ENCODE measurements around the gene PRMT1.
A peak's percentile ranks its signal among the peaks of the same experiment; 100 is the strongest.

PRMT1 gene

DNA sequence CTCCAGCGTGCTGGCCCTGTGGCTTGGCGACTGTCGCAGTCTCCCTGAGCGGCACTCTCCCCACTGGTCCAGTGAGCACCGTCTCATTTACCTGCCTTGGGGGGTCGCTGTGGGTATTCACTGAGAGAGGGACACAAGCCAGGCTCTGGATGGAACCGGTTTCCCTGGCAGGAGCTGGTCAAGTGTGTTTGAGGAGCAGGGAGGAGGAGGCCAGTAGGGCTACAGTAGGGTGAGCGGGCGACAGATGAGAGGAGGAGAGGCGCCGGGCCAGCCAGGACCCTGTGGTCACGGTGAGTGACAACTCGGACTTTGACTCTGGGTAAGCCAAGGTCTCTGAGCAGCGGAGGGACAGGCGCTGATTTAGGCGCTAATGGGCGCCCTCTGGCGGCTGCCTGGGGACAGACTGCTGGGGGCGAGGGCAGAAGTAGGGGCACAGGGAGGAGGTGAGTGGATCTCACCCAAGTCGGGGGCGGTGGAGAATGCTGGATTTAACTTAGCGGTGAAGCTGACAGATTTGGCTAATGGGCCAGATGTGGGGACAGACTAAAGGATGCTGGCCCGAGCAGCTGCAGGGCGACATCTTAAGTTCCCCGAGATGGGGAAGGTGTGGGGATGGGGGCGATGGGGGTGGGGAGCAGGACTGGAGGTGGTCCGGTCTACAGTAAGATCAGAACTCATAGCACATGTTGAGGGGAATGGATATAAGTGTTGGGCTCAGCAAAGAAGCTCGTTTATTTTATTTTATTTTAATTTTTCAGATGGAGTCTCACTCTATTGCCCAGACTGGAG lies 4.7 kb upstream of the PRMT1 start:
- DNase-seq, result peak; percentile 72 to 78

DNA sequence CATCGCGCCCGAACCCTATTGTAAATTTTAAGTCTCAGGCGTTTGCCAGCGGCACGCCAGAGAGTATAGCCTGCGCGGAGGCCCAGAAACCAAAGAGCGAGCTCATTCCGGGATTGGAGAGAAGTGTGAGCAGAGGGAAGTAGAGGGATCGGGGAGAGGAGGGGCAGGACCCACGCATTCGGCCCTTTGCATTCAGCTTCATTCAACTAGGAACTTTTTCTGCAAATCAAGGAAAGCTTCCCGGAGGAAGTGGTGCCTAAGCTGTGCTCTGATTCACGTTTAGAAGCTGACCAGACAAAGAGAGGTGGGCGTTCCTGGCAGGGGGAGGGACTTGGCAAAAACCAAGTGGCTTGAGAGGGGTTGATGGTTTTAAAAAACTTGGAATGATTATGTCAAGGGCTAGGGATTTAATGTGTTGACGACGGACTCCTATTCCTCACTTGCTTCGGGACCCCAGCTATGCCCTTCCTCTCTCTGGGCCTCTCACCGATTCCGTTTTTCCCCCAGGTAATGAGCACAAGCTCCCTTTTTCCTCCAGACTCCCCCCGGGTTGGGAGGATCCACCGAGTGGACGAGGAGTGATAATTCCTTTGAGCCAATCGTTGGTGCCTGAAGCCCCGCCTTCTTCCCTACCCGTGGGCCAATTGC lies 811 bp upstream of the PRMT1 start:
- no peak for DNase-seq

- peak; percentile 98 for DNase-seq
Measured at GRCh38 chr19:49676784-49677230, 264 bp upstream of the PRMT1 start.

DNA sequence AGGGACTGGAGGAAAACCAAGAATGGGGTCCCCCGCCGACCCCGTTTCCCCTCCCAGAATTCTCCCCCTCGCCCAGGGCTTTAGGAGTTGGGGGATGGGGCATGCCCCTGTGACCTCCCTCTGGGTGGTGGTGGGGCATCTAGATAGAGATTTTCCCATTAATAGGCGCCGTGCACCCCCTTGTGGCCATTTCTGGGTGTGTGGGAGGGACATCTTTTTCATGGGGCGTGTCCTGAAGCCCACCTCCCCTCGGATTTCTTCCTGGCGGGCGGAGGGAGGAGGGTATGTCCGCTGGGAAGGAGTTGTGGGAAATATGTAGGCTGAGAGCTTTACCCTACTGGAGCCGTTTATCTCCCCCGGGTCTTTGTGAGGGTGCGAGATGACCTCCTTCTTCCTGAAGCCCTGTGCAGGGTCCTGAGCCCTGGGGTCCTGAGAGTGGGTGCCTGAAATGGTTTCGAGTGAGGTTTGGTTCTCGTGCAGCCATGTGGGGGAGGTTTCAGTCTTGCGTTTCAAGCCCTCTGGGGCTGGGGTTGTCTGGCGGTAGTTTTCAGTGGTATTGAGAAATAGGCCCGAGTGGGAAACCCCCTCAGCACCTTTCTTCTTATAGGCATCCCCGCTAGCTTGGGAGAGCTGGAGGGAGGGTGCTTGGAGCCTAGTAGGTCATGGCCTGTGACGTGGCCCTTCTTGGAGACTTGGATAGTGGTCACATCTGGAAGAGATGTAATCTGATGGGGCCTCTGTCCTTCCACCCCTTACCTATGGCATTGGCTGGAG lies 1.0 kb downstream of the PRMT1 start:
- DNase-seq, result peak; percentile 76 to 84

DNA sequence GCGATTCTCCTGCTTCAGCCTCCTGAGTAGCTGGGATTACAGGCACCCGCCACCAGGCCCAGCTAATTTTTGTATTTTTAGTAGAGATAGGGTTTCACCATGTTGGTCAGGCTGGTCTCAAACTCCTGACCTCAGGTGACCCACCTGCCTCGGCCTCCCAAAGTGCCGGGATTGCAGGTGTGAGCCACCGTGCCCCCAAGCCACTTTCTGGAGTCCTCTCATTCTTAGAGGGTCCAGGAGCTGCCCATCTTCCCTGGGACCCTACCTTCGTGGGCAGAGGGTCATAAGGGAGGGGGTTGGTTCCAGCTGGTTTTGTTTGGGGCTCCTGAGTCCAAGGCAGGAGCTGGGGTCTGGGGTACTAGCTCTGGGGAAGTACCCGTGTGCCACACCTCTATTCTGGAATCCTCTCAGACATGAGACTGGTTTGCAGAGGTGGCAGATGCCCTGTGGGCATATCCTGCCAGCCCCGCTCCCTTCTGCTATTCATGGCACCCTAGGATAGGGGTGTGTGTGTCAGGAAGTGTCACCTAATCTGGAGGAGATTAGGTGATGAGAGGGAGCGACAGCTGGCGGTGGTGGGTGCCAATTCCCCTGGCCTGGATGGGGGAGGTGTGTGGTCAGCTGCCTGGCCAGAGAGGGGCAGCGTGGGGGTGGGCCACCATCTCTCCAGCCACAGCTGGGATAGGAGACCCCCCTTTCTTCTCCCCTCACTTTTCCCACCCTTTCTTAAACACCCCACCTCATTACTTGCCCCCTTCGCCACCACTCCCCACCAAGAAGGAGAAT lies 2.1 kb downstream of the PRMT1 start:
- no peak for DNase-seq

GRCh38 chr19:49679771-49680413 lies 2.8 kb downstream of the PRMT1 start:
- DNase-seq, result no peak

DNA sequence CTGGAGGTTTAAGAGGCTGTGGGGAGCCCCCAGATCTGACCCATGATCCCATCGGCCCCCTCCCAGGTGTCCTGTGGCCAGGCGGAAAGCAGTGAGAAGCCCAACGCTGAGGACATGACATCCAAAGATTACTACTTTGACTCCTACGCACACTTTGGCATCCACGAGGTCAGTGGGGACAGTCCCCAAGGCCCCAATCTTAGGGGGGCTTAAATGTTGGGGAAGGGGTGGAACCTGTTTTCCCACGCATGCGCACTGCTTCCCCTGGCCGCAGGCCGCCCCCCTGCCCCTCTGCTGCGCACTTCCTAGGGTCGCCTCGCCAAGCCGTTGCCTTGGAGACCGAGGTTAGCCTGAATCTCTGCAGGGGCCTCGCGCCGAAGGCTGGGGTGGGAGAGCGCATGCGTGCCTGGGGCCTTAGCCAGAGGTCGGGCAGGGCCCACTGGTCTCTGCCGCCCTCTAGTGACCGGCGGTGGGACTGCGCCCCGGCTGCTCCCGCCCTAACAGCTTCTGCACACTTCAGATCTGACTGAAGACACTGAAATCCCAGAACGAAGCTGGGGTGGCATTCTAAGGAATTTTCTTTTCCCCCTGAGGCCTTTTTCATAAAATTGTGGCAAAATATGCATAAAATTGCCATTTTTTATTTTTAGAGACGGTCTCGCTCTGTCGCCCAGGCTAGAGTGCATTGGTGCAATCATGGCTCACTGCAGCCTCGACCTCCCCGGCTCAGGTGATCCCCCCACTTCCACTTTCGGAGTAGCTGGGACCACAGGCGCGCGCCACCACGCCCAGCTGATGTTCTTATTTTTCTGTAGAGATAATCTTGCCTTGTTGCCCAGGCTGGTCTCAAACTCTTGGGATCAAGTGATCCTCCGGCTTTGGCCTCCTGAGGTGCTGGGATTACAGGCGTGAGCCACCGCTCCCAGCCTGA lies 3.6 kb downstream of the PRMT1 start:
- DNase-seq, result peak; percentile 89 to 95

GRCh38 chr19:49681830-49682229 lies 4.8 kb downstream of the PRMT1 start:
- DNase-seq, result no peak

DNA sequence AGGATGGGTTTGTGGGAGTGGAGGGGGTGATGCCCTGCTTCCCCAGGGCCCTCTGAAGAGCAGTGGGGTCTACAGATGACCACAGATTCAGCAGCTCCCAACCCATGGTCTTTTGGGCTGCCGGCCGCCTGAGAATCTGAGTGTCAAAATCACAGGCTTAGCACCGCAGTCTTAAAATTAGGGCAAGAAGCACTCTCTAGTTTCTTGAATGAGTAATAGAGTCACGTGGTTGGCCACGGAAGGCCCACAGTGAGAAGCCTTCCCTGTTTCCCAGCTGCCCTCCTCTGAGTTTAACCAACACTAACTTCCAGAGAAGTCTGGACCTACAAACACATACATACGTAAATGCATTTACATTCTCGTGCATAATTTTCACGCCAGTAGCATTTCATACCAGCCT lies 5.2 kb downstream of the PRMT1 start:
- no peak for DNase-seq

DNA sequence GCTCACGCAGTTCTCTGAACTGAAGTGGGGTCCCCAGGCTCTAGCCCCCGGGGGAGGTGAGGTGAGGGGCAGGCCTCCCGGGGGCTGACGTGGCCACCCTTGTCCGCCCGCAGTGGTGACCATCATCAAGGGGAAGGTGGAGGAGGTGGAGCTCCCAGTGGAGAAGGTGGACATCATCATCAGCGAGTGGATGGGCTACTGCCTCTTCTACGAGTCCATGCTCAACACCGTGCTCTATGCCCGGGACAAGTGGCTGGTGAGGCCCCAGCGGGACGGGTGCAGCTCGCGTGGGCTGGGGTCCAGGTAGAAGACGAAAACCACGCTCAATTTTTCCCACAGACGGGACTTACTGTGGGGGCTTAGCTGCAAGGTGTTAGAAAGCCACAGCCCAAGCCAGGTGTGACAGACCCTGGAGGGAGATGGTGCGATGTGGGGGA lies 6.8 kb downstream of the PRMT1 start:
- no peak for DNase-seq

DNA sequence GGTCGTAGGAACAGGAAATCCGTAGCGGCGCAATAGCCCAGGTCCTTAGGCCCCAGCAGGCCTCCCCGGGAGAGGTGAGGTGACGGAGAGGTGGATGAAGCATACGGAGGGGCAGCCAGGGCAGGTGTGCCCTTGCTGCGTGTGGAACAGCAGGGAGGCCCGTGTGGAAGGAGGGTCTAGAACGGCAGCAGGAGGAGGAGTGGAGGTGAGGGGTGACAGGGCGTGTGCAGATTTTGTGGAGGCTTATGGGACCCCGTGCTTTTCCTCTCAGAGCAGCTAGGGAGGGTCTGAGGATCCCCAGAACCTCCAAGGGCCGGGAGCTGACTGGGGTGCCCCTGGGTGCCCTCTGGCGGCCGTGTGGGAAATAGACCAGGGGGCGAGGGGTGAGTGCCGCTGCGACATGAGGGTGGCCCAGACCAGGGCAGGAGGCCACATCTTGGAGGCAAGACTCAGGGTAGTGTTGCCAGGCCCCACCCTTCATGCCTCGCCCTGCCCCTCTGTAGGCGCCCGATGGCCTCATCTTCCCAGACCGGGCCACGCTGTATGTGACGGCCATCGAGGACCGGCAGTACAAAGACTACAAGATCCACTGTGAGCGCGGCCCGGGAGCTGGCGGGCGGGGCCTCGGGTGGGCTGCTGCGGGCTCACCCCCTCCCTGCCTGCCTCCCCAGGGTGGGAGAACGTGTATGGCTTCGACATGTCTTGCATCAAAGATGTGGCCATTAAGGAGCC lies 7.3 kb downstream of the PRMT1 start:
- DNase-seq, result peak in 1 of 2 donors; percentile 33

GRCh38 chr19:49684983-49685553 lies 8.0 kb downstream of the PRMT1 start:
- DNase-seq, result no peak

DNA sequence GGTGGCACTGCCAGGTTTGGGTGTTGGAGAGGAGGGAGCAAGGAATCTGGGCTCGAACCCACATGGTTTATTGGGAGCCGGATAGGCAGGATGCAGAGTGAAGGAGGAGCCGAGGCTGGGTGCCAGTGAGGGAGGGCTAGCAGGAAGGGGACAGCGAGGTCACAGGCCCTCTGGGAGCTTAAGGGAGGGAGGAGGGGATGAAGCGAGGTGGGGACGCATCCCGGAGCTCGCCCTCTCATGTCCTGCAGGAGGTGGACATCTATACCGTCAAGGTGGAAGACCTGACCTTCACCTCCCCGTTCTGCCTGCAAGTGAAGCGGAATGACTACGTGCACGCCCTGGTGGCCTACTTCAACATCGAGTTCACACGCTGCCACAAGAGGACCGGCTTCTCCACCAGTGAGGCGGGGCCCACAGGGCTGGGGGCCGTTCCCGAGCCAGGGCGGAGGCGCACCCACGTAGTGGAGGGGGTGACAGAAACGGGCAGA lies 8.8 kb downstream of the PRMT1 start:
- no peak for DNase-seq

DNA sequence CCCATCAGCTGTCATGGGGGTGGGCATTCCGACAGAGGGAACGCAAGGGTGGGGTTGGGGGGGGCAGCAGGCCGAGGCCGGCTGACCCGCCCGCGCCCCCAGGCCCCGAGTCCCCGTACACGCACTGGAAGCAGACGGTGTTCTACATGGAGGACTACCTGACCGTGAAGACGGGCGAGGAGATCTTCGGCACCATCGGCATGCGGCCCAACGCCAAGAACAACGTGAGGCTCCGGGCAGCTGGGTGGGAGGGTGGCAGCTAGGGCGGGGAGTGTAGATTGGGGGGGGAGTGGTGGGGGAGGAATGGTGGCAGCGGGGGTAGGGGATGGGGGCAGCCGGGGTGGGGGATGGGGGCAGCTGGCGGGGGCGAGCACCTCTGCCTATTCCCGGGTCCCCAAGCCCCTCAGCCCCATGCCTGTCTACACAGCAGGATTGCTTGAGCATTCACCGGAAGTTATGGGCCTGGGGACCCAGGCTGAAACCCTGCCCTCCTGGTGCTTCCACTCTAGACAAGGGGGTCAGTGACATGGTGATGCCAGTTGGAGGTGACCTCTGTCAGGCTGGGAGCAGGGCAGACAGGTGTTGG lies 9.5 kb downstream of the PRMT1 start:
- no peak for DNase-seq

- DNase-seq, result no peak
Measured at GRCh38 chr19:49687150-49687549, 10.1 kb downstream of the PRMT1 start.

GRCh38 chr19:49687566-49688316 lies 10.7 kb downstream of the PRMT1 start:
- no peak for DNase-seq

- DNase-seq, result no peak
Measured at GRCh38 chr19:49688531-49689132, 11.6 kb downstream of the PRMT1 start.
